Panc1 (cell line): ENCODE results near the gene CSF1R. TPM values are rescaled to one million over a fixed set of nuclear protein-coding genes. Genes with fewer than 3 reads are reported as not detected.

Source experiments
- ATAC-seq: fragments of 200-7000 bp; cut with Tn5 transposase; 2 replicates; pipeline ENCODE4 v1.9.1; 2020; ENCODE audit warnings: mild to moderate bottlenecking, moderate library complexity
- BruUV-seq: library from RNA; stranded (reverse); fragments of 400-500 nt; replicated peaks from 2 replicates; lab custom pipeline; 2021; lab: Mats Ljungman, UMichigan
- CTCF ChIA-PET: fragments of 300-600 bp; sonication (Branson Sonifier 250); formaldehyde crosslinking; loops from one replicate; lab custom pipeline; 2022; ENCODE audit warnings: antibody characterized with exemption; lab: Charles Lee
- POLR2A ChIA-PET: fragments of 300-600 bp; sonication (Branson Sonifier 250); formaldehyde crosslinking; loops from one replicate; lab custom pipeline; 2022; ENCODE audit warnings: antibody characterized with exemption; lab: Charles Lee
- DNase-seq: peaks from one replicate; pipeline ENCODE4 v3.0.0-alpha.2; 2010; ENCODE audit warnings: low read depth, low spot score
- H3K27ac ChIP-seq: 2 replicates; pipeline ENCODE4 v1.5.1; 2011; ENCODE audit warnings: mild to moderate bottlenecking, low read length, inconsistent platforms
- H3K27me3 ChIP-seq: fragments of 200-500 bp; sonication (Bioruptor generic); 2 replicates; pipeline ENCODE4 v1.6.0; 2014; ENCODE audit warnings: low read length, inconsistent platforms; ENCODE audit not compliant: control insufficient read depth, insufficient read depth
- H3K36me3 ChIP-seq: fragments of 200-500 bp; sonication (Bioruptor generic); 2 replicates; pipeline ENCODE4 v1.5.1; 2014; ENCODE audit warnings: inconsistent platforms, mild to moderate bottlenecking, low read length, moderate library complexity; ENCODE audit not compliant: control insufficient read depth, insufficient read depth
- H3K4me1 ChIP-seq: 2 replicates; pipeline ENCODE4 v1.5.1; 2011; ENCODE audit warnings: inconsistent platforms, mild to moderate bottlenecking, low read length, moderate library complexity; ENCODE audit not compliant: control insufficient read depth, insufficient read depth
- H3K4me3 ChIP-seq, 2 experiments: 2 replicates each; pipeline ENCODE4 v1.5.1; 2011 to 2012; ENCODE audit warnings: low read depth in 2 of 2, low read length in 2 of 2, mild to moderate bottlenecking in 2 of 2, inconsistent platforms in 1 of 2, moderate library complexity in 1 of 2
- H3K9me3 ChIP-seq: fragments of 200-500 bp; sonication (Bioruptor generic); 2 replicates; pipeline ENCODE4 v1.5.1; 2014; ENCODE audit warnings: low read depth, mild to moderate bottlenecking, inconsistent platforms, low read length, moderate library complexity; ENCODE audit not compliant: control insufficient read depth, insufficient read depth
- POLR2AphosphoS5 ChIP-seq: IDR thresholded peaks from 2 replicates; pipeline ENCODE4 v1.6.1; 2012; ENCODE audit warnings: mild to moderate bottlenecking, low read depth, low read length, moderate library complexity
- SIN3A ChIP-seq: IDR thresholded peaks from 2 replicates; pipeline ENCODE4 v1.6.1; 2012; ENCODE audit warnings: low read depth, mild to moderate bottlenecking, low read length, moderate library complexity, borderline replicate concordance; ENCODE audit not compliant: insufficient read depth
- TCF7L2 ChIP-seq: IDR thresholded peaks from 2 replicates; pipeline ENCODE4 v1.6.1; 2011; ENCODE audit warnings: mild to moderate bottlenecking, low read depth, low read length, inconsistent platforms
- in situ Hi-C: cut with HindIII; loops from 2 replicates; pipeline ENCODE4 v1.10.0; 2016; ENCODE audit warnings: low sequenced_read_pairs, low pct_unique_long_range_greater_than_20kb
- intact Hi-C: fragments of 100-400 bp; cut with micrococcal nuclease; formaldehyde crosslinking; loops from one replicate; pipeline ENCODE4 v1.10.0; 2022; ENCODE audit not compliant: unreplicated experiment
- total RNA-seq: library from RNA; stranded (reverse); gene quantifications from one replicate; pipeline ENCODE4 v1.2.1, GENCODE V29; 2021; ENCODE audit not compliant: unreplicated experiment
- TF ChIP-seq, protein P1 (sequence below): fragments of 450-650 bp; IDR thresholded peaks from 2 replicates; pipeline ENCODE4 v1.5.1; 2017; ENCODE audit warnings: mild to moderate bottlenecking
- TF ChIP-seq, protein P2 (sequence below), 2 experiments: IDR thresholded peaks; 2 replicates each; pipeline ENCODE4 v1.6.1; 2011 to 2012; ENCODE audit warnings: low read depth in 2 of 2, control low read depth in 1 of 2, low read length in 1 of 2, mild to moderate bottlenecking in 1 of 2, moderate library complexity in 1 of 2; ENCODE audit not compliant: insufficient read depth in 1 of 2

The CSF1R gene
- total RNA-seq, 1 experiment from 2014 or later, result 0.05 TPM

DNA sequence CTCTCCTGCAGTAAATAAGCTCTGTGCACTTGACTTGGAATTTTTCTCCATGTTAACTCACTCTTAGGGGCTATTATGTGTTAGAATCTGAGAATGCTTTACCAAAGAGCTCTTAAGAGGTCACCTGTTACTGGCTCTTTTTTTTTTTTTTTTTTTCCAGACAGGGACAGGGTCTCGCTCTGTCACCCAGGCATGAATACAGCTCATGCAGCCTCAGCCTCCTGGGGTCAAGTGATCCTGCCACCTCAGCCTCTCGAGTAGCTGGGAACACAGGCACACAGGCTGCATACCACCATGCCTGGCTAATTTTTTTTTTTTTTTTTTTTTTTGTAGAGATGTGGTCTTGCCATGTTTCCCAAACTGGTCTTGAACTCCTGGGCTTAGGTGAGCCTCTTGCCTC, 63.7 kb downstream of the CSF1R start:
- in situ Hi-C loops (no loop called here), intact Hi-C loops (no loop called here)
- ATAC-seq, result no peak
- DNase-seq, result no peak
- H3K27ac ChIP-seq, result no peak overlapping the region
- H3K9me3 ChIP-seq, result no peaks in the 10 kb centered on the region
- ChIA-PET POLR2A (interaction anchor here (0.6 kb wide), 1 partner anchor 20 kb away, joined by 12 read pairs; no protein-coding TSS in a partner anchor), CTCF (interaction anchor here (1.4 kb wide), 1 partner anchor 189 kb away, joined by 3 read pairs; no protein-coding TSS in a partner anchor)
- H3K36me3 ChIP-seq, result peaks cover 61% of the 10 kb centered on the region
- H3K27me3 ChIP-seq, result no peaks in the 10 kb centered on the region
- TF ChIP-seq, protein P1, sequence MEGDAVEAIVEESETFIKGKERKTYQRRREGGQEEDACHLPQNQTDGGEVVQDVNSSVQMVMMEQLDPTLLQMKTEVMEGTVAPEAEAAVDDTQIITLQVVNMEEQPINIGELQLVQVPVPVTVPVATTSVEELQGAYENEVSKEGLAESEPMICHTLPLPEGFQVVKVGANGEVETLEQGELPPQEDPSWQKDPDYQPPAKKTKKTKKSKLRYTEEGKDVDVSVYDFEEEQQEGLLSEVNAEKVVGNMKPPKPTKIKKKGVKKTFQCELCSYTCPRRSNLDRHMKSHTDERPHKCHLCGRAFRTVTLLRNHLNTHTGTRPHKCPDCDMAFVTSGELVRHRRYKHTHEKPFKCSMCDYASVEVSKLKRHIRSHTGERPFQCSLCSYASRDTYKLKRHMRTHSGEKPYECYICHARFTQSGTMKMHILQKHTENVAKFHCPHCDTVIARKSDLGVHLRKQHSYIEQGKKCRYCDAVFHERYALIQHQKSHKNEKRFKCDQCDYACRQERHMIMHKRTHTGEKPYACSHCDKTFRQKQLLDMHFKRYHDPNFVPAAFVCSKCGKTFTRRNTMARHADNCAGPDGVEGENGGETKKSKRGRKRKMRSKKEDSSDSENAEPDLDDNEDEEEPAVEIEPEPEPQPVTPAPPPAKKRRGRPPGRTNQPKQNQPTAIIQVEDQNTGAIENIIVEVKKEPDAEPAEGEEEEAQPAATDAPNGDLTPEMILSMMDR, result no peak
- TF ChIP-seq SIN3A (no peak), TCF7L2 (no peak), POLR2AphosphoS5 (no peak)
- TF ChIP-seq, protein P2, sequence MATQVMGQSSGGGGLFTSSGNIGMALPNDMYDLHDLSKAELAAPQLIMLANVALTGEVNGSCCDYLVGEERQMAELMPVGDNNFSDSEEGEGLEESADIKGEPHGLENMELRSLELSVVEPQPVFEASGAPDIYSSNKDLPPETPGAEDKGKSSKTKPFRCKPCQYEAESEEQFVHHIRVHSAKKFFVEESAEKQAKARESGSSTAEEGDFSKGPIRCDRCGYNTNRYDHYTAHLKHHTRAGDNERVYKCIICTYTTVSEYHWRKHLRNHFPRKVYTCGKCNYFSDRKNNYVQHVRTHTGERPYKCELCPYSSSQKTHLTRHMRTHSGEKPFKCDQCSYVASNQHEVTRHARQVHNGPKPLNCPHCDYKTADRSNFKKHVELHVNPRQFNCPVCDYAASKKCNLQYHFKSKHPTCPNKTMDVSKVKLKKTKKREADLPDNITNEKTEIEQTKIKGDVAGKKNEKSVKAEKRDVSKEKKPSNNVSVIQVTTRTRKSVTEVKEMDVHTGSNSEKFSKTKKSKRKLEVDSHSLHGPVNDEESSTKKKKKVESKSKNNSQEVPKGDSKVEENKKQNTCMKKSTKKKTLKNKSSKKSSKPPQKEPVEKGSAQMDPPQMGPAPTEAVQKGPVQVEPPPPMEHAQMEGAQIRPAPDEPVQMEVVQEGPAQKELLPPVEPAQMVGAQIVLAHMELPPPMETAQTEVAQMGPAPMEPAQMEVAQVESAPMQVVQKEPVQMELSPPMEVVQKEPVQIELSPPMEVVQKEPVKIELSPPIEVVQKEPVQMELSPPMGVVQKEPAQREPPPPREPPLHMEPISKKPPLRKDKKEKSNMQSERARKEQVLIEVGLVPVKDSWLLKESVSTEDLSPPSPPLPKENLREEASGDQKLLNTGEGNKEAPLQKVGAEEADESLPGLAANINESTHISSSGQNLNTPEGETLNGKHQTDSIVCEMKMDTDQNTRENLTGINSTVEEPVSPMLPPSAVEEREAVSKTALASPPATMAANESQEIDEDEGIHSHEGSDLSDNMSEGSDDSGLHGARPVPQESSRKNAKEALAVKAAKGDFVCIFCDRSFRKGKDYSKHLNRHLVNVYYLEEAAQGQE (IDR thresholded peaks at IDR 0.05; ENCODE audit: insufficient read depth in 1 of 2, low read depth in 2 of 2, low read length in 1 of 2), result no peak
- H3K4me3 ChIP-seq, result no peak overlapping the region
- no TSS peak for BruUV-seq
- H3K4me1 ChIP-seq, result peaks cover 17% of the 10 kb centered on the region

DNA sequence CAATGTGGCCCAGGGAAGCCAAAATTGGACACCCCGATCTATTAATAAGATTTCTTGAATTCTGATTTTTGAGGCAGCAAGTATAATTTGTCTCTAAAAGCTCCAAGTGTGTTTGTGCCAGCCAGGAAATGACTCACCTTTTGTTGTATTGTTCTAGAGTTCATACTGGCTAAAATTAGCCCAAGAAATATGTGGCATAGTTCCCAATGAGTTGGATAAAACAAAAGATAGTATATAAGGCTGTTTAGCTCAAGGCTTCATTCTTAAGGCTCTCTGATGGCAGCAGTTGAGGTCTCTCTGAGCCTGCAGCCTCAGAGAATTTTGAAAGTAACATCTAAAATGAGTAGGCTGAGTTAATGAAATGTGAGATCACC, 64.2 kb downstream of the CSF1R start:
- TF ChIP-seq, protein P1, result no peak
- TF ChIP-seq POLR2AphosphoS5 (no peak), SIN3A (no peak)
- H3K36me3 ChIP-seq, result peaks cover 61% of the 10 kb centered on the region
- H3K4me3 ChIP-seq, result peak overlapping the region in 1 of 2 experiments; percentile 19; a peak in 1 of 4 replicates
- ATAC-seq, result peak; percentile 61; the same call in 1 of the 2 replicates
- H3K27ac ChIP-seq, result no peak overlapping the region
- no peaks in the 10 kb centered on the region for H3K27me3 ChIP-seq
- DNase-seq, result peak; percentile 78
- no peaks in the 10 kb centered on the region for H3K9me3 ChIP-seq
- no TSS peak for BruUV-seq
- peaks cover 17% of the 10 kb centered on the region for H3K4me1 ChIP-seq
- intact Hi-C loops, result no loop called here
- ChIA-PET CTCF (interaction anchor here (1.4 kb wide), 1 partner anchor 189 kb away, joined by 3 read pairs; no protein-coding TSS in a partner anchor), POLR2A (no interaction called here)
- in situ Hi-C loops, result no loop called here
